ENCODE results near the gene GAGE10.
"Not testable (repeated sequence)": the region's sequence is repeated elsewhere in the genome, so short reads cannot be mapped to it uniquely, and the experiment has no call there.

Gene GAGE10

DNA sequence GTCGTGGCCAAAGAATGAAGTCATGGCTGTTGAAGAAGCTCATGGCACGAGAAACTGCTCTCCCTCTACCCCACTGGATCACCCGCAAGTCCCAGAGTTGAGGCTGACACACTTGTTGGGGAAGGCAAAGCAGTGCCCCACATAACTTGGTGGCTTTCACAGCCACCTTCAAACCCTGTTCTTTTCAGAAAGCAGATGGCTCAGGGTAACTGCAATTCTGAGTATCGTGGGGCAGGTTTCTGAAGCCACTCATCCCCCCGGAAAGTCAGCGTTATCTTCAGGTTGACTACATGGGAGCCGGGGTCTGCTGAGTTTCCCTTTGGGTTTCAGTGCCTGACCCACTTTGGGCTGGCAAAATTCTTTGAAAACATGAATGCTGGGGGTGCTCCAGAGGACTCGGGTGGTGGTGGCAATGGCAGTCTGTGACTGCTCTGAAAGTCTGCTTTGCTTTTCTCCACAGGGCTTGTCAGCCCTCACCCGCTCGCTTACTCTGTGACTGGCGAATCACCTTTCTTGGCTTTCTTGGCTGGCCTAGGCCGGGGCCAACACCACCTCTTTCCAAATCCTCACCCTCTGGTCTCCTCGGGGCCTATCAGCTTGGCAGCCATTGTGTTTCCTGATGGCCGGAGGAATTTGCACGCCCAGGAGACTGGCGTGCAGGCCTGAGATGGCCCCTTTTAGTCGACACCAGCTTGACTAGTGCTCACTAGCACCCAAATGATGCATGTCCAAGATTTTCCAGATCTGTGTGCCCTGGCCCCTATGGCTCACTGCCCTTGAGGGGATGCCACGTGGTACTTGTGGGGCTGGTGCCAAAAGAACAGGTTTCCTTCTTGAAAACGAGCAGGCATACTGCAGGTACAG, 26.5 kb upstream of the GAGE10 start:
- no peak for DNase-seq (ENCODE audit: low read depth)

DNA sequence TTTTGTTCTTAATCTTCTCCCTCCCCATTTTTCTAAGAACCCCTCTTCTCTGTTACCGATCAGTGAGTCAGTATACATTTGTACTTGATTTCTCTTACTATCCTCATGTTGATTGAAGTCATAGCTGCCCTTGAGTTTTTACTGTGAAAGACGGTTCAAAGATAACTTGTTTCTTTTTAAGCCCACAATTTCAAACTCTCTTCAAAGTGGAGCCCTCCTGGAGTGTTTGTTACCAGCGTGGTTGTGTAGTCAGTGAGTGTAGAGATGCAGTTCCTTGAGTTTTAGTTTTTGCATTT, 26.0 kb upstream of the GAGE10 start:
- no peak for DNase-seq (ENCODE audit: low read depth)

DNA sequence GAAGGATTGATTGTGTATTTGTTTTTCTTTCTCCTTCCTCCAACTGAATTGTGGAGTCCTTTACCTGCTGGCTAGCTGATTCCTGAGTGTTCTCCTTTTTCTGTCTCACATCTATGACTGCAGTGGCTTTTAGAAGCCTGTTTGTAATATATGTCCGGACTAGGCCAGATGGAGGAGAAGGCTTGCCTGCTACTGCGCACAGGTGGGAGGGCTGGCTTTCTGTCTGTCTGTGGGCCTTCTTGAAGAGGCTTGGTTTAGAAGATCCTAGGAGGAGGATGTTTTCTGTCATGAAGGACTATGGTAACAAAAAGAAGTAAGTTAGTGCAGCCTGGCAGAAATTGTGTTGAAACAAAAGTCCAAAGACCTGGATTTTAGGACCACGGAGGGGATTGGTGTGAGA, 25.4 kb upstream of the GAGE10 start:
- DNase-seq (ENCODE audit: low read depth): no peak

DNA sequence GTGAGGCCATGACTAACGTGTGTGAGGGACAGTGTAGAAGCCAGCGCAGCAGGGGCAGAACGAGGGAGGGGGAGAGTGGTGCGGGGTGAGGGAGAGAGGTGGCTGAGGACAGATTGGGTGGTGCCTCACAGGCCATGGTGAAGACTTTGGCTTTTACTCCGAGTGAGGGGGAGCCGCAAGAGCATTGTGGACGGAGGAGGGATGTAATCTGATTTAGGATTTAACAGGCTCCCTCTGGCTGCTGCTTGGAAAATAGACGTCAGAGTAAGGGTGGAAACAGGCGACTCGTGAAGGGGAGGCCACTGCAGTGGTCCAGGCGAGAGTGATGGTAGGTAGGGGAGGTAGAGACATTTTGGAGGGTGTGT, 20.8 kb upstream of the GAGE10 start:
- no peak for DNase-seq (ENCODE audit: low read depth)

DNA sequence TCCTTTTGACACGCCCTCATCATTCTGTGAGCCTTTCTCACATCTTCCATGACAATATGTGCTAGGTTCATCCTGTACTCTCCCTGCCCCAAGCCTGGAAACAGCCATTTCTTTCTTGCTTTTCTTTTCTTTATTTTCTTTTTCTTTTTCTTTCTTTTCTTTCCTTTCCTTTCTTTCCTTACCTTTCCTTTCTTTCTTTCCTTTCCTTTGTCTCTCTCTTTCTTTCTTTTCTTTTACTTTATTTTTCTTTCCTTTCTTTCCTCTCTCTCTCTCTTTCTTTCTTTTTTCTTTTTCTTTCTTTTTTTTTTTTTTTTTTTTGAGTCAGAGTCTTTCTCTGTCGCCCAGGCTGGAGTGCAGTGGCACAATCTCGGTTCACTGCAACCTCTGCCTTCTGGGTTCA, 19.2 kb upstream of the GAGE10 start:
- no peak for DNase-seq (ENCODE audit: low read depth)

DNA sequence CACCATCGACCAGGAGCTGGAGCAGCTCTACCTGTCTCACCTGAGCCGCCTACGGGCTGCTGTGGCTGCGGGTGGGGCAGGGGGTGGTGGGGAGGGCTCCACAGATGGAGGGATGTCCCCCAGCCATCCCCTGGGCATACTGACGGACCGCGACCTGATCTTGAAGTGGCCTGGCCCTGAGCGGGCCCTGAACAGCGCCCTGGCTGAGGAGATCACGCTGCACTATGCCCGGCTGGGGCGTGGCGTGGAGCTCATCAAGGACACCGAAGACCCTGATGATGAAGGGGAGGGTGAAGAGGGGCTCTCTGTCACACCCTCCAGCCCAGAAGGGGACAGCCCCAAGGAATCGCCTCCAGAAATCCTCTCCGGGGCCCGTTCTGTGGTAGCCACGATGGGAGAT, 17.3 kb upstream of the GAGE10 start:
- DNase-seq (ENCODE audit: low read depth): no peak

DNA sequence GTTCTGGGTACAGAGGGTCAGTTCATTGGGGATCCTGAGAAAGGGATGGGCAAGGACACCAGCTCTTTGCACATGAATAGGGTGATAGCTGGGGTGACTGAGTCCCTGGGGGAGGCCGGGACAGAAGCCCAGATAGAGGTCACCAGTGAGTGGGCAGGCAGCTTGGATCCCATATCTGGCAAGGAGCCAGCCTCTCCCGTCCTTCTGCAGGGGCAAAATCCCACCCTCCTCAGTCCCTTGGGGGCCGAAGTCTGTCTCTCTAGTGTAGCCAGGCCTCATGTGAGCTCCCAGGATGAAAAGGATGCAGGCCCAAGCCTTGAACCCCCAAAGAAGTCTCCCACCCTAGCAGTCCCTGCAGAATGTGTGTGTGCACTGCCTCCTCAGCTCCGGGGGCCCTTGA, 16.9 kb upstream of the GAGE10 start:
- DNase-seq (ENCODE audit: low read depth): no peak

DNA sequence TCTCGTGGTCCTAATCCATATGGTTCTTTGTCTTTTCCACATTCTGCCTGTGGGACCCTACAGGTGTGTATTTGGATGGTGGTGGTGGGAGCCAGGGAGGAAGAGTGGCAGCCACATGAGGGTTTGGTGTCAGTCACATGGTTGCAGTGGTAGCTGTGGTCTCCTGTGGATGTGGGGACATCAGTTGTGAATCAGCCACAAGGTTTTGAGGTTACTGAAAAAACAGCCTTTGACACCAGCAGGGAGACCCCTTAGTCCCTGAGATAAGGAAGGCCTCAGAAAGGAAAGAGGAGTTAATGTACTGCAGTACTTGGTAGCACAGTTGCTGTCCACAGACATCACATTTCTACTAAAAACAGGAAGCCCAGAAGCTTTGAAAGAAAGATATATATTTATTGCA, 15.8 kb upstream of the GAGE10 start:
- no peak for DNase-seq (ENCODE audit: low read depth)

DNA sequence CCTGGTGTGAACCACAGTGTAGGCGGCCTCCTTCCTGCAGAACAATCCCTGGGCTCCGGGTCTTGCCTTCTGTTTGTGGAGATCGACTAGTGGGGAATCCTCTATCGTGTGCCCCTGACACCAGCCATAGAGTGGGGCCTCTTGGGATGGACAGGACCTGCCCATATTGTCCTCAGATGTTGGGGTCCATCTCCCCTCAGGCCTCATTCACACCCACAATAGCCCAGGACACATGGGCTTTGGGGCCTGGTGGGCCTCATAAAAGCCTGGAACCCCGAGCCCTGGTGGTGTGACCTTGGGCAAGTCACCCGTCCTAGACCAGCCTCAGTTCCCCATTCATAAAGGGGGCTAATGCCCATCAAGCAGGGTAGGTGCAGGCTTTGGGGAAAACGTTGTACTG, 13.2 kb upstream of the GAGE10 start:
- no peak for DNase-seq (ENCODE audit: low read depth)

DNA sequence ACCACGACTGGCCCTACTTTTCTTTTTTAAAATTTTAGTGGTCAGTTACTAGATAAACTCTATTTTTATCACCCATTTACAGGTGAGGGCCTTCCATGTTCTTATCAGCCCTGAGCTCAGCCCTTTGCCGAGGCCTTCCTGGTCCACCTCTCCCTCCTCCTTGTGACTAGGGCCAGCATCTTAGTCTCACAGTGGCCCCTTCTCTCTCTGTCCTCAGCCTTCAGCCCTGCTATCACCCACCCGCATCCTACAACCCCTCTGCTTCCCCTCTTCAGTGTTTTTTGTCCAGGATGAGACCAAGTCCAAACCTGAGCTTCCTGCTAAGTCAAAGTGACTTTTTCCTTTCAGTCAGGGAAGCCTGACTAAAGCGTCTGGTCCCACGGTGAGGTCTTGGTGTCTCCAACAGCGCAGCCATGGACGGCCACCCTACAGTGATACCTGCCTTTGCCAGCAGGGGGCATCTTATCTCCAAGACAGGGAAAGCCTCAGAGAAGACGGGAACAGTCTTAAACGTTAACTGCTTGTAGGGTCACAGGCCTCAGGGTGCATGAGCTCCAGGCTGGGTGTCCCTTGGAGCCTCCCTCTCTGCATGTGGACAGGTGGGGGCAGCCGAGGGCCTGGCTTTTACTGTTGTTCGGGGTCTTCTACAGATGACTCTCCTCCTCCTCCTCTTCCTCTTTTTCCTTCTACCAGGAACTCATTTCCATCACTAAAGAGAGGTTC, 11.7 kb upstream of the GAGE10 start:
- peak; percentile 42 for DNase-seq (ENCODE audit: low read depth)

DNA sequence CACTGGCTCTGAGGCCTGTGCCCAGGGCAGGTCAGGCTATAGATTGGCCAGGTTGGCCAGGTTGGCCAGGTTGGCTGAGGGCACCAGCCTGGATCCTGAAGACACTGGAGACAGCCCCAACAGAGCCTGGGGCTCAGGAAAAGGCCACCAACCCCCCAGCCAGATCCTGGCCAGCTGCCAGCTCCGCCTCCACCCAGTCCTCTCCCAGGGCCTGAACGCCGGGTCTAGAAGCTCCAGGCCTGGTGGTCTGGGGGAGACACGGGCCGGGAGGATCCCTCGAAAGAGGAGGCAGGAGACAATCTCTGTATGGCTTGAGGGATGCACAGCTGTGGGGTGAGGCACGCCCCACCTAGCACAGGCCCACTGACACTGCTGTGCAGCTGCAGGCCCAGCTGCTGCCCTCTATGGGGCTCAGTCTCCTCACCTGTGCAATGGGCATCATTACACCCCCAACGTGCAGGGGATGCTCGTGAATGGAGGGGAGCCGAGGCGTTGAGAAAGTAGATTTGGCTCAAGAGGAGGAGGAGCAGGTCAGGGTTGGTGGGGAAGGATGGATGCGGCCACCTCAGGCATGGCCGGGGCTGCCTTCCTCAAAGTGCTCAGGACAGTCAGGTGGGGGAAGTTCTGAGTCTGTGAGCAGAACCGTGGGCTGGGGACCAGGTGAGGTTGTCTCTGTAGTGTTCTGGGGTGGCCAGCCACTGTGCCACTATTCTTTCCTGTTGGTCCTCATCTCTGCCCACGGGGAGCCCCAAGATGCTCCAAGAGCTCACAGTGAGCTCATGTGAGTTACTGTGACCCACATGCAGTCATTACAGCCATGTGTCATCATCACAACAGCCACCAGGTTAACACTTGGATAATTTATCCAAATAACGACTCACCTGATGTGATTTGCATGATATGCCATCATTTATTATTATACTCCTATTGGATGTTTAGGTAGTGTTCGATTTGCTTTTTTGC, 10.8 kb upstream of the GAGE10 start:
- no peak for DNase-seq (ENCODE audit: low read depth)

DNA sequence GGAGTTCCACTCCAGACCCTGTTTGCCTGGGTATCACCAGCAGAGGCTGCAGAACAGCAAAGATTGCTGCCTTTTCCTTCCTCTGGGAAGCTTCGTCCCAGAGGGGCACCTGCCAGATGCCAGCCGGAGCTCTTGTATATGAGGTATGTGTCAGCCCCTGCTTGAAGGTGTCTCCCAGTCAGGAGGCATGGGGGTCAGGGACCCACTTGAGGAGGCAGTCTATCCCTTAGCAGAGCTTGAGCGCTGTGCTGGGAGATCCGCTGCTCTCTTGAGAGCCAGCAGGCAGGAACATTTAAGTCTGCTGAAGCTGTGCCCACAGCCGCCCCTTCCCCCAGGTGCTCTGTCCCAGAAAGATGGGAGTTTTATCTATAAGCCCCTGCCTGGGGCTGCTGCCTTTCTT, 4.2 kb upstream of the GAGE10 start:
- DNase-seq (ENCODE audit: low read depth): not testable (repeated sequence)

DNA sequence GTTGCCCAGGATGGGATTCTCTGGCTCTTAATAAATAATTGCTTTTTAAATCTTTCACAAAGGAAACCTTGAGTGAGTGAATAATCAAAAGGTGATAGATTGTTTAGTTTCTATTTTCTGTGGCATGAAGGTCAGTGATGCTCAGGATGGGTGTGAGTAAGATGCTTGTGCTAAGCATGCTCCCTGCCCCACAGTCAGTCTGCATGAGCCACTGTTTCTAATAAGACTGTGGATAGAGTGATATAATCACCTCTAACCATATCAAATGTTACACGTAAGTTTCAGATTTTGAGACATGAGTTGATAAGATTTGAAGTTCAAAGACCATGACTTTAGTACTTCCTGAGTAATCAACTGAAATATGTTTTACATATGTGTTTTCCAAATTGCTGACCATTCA, 2.7 kb upstream of the GAGE10 start:
- no peak for DNase-seq (ENCODE audit: low read depth)

DNA sequence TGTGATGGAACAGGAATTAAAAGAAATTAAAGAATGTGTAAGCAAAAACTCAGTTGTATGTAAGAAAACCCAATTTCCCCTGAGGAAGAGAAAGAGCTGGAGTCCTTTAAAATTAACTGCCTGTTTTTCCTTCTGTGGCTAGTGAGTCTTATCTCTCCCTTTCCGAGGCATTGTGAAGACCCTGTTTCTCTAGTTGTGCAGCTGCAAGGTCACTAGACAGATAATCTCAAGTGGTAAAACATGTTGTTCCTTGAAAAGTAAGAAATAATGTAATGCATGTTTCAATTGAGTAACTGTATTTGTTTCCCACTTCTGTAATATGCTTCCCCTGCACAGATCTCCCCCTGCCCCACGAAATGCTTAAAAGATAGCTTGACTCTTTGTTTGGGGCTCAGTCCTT, 4.3 kb downstream of the GAGE10 start:
- DNase-seq (ENCODE audit: low read depth): not testable (repeated sequence)

DNA sequence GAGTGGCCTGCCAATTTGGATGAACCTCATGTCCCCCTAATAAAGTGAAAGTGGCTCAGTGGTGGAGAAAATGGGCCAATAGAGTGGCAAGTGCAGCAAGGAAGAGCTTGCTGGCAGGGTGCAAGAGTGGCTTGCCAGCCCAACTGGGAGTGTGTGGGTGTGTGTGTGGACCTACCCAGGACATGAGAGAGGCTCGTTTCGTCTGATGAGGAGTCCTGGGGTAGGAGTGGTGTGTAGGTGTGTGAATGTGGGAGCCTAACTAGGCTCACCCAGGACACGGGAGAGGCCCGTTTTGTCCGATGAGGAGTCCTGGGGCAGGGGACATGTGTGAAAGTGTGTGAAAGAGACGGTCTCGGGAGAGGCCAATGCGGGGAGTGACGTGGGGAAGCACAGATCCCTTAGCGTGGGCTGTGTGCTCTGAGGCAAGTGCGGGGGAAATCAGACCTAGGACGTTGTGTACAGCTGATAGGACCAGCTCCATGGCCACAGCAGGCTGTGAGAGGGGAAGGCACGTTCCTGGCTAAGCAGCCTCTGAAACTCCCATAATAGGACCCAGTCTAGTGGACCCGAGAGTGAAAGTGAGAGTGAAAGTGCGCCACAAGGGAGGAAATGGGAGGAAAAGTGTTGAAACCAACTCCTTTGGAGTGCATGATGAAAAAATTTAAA, 5.3 kb downstream of the GAGE10 start:
- no peak for DNase-seq (ENCODE audit: low read depth)

DNA sequence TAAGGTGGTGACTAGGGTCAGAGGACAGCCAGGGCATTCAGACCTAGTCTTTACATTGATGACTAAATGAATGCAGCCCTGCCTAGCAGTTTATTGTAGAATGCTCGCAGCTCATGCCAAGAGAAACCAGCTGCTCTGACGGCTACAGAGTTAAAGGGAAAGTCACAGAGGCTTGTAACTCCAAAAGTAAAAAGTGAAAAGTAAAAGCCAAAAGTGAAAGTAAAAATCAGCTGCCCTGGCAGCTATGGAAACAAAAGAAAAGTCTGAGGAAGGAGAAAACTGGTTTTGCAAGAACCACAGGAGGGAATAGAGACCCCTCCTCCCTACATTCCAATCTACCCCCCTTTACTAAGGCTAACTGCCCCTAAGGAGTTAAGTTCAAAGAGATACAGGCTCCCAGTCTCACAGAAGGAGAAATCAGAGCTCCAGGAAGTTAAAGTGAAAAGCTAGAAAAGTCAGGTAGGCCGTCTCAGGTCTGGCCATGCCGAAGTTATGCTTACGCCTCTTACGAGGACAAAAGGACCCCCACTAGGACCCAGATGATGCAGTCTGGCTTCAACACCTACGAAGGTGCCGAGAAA, 6.0 kb downstream of the GAGE10 start:
- no peak for DNase-seq (ENCODE audit: low read depth)

DNA sequence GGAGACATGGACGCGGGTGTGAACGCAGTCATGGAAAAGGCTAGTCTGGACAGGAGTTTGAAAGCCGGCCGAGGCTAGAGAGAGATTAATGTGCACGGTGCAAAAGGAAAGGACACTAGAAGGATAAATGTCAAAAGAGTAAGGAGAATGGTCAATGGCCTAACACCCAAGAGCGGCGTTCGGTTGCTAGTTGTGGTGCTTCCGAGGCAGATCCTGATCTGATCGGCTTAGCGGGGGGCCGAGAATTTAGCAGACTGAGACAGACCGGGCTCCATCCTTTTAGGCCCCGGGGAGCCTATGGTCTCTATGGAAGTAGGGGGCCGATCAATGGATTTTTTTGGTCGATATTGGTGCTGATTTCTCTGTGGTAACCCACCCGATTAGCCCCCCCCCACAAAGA, 6.9 kb downstream of the GAGE10 start:
- DNase-seq (ENCODE audit: low read depth): no peak

DNA sequence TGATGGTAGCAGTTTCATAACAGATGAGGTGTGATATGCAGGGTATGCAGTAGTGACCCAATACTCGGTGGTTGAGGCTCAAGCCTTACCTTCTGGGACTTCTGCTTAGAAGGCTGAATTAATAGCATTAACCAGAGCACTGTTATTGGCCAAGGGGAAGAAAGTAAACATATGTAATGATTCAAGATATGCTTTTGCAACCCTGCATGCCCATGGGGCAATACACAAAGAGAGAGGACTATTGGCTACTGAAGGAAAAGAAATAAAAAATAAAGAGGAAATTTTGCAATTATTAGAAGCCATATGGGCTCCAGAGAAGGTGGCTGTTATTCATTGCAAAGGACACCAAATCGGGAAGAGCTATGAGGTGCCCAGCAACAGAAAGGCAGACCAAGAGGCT, 8.7 kb downstream of the GAGE10 start:
- no peak for DNase-seq (ENCODE audit: low read depth)

DNA sequence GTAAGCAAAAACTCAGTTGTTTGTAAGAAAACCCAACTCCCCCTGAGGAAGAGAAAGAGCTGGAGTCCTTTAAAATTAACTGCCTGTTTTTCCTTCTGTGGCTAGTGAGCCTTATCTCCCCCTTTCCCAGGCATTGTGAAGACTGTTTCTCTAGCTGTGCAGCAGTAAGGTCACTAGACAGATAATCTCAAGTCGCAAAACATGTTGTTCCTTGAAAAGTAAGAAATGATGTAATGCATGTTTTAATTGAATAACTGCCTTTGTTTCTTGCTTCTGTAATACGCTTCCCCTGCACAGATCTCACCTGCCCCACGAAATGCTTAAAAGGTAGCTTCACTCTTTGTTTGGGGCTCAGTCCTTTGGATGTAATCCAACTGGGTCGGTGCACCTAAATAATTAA, 12.6 kb downstream of the GAGE10 start:
- DNase-seq (ENCODE audit: low read depth): no peak

DNA sequence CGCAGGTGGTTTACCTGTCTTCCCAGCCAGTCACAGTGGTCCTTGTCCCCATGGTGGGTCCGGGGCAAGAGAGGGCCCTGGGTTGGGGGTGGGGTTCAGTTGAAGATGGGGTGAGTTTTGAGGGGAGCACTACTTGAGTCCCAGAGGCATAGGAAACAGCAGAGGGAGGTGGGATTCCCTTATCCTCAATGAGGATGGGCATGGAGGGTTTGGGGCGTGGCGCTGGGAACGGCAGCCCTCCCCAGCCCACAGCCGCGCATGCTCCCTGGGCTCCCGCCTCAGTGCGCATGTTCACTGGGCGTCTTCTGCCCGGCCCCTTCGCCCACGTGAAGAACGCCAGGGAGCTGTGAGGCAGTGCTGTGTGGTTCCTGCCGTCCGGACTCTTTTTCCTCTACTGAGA, 18.3 kb downstream of the GAGE10 start, which contains the start of gene GAGE12J:
TSS of gene GAGE12J (plus strand) at position 301 of the 400 bp plus-strand sequence. CDS start 1,157 bp downstream, outside the sequence.
- not testable (repeated sequence) for DNase-seq (ENCODE audit: low read depth)

DNA sequence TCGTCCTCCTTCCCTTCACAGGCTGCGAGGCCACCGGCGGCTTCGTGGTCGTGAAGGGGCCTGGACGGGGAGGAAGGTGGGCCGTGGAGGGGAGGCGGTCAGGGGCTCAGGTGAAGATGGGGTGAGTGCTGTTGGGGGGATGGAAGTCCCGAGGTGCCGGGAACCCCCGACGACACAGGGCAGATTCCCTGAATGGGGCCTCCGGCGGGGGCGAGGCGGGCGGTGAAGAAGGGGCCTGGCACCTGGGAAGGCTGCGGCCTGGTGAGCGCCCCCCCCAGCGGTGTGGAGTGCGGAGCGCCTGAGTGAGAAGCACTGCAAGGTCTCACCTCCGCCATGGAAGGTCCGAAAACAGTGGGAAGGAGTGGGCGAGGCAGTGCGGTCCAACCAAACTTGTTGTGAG, 18.8 kb downstream of the GAGE10 start:
- DNase-seq (ENCODE audit: low read depth): not testable (repeated sequence)

DNA sequence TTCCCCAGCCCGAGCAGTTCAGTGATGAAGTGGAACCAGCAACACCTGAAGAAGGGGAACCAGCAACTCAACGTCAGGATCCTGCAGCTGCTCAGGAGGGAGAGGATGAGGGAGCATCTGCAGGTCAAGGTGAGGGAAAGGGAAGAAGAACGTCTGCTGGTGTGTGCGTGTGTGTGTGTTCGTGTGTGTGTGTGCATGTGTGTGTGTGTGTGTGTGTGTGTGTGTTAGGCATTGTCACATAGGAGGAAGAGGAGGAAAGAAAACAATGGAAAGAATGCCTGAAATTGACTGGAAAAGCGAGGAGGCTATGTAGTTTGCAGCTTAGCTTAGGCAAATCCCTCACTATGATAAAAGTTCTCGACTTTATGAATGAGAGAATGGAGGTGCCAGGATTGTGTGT, 20.3 kb downstream of the GAGE10 start:
- not testable (repeated sequence) for DNase-seq (ENCODE audit: low read depth)
